ENCODE data around the gene ELF1. TPM values are rescaled to one million over a fixed set of nuclear protein-coding genes. Genes with fewer than 3 reads are reported as not detected.

ELF1 gene
- total and polyA plus RNA-seq, 10 of the 15 experiments (the other 5 are each of a cell fraction or from before 2014, with no cell fraction given): 43.3 to 97.6 (median 55.7) TPM

DNA sequence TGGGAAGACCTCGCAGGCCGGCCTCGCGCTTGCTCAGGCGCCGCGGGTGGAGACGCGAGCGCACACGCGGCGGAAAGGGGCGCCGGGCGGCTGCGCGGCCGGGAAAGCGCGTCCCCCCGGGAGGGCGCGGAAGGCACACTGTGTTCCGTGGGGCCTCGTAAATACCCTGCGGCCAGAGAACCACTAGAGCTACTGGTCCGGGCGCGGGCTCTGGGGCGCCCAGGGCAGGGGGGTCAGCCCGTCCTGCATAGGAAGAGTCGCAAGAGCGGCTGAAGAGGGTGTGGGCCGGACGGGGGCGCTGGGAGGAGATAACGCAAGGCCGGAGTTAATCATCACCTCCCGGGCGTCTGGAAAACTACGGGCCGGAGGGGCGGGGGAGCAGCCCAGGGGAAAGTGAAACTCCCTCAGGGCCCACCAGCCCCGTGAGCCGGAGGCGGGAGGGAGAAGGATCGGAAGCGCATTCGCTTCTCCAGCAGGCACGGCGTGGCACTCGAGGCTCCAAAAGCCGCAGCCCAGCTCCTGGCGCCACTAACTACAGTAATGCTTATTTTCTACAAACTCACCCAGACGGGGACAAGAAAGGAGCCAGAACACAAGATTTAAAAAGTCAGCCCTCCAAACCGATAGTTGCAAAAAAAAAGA, 41.1 kb upstream of the ELF1 start:
- peak overlapping the region; percentile 96 for H3K27ac ChIP-seq (ENCODE audit: control insufficient read depth, insufficient read depth)
- ChIA-PET POLR2A (interaction anchor here (0.5 to 4.3 kb wide), 12 partner anchors 42 to 89 kb away, joined by 3 to 23 read pairs (median 4); partner anchors contain the start of gene ELF1), CTCF (interaction anchor here (0.7 to 5.2 kb wide), 18 partner anchors 11 to 162 kb away, joined by 3 to 32 read pairs (median 4); partner anchors contain the start of gene ELF1), RAD21 (ENCODE audit: unreplicated experiment) (interaction anchor here (0.8 to 9.9 kb wide), 14 partner anchors 23 to 593 kb away, joined by 3 to 172 read pairs (median 4); partner anchors contain the start of gene ELF1), SMC1A (ENCODE audit: uncharacterized antibody, unreplicated experiment) (interaction anchor here (1.0 to 3.0 kb wide), 16 partner anchors 30 to 172 kb away, joined by 3 to 14 read pairs (median 5); no protein-coding TSS in a partner anchor)
- no peaks in the 10 kb centered on the region for H4K20me1 ChIP-seq (ENCODE audit: control insufficient read depth, insufficient read depth)
- peaks cover 81% of the 10 kb centered on the region for H3K79me2 ChIP-seq (ENCODE audit: control insufficient read depth, insufficient read depth, low read length)
- ATAC-seq: peak; percentile 67
- H3K4me3 ChIP-seq: peak overlapping the region; percentile 94
- H2AFZ ChIP-seq (ENCODE audit: control insufficient read depth, low read depth, low read length): peak overlapping the region; percentile 40
- in situ Hi-C loops (cut with MboI): no loop called here
- peak overlapping the region; percentile 94 for H3K9ac ChIP-seq (ENCODE audit: control insufficient read depth, insufficient read depth, low read length)
- peak; percentile 51 for DNase-seq (ENCODE audit: low read depth, low spot score)
- H3K27me3 ChIP-seq (replicated peaks in 1 of 2; ENCODE audit: control insufficient read depth in 2 of 2, insufficient read depth in 2 of 2, low read length in 1 of 2): no peaks in the 10 kb centered on the region
- no peaks in the 10 kb centered on the region for H3K9me3 ChIP-seq (replicated peaks; ENCODE audit: control insufficient read depth, insufficient read depth, low read length)
- TSS peak; percentile 65 for BruUV-seq (replicated peaks)
- H3K4me1 ChIP-seq (ENCODE audit: control insufficient read depth, insufficient read depth, low read length): peaks cover 3% of the 10 kb centered on the region; the same call in 1 of the 2 replicates
- intact Hi-C loops (cut with micrococcal nuclease; ENCODE audit: unreplicated experiment): loop anchor here (2.0 to 5.0 kb wide), 5 partner anchors 41 to 251 kb away; partner anchors contain the start of genes ELF1, KBTBD6 and NAA16
- H3K36me3 ChIP-seq (ENCODE audit: control insufficient read depth in 2 of 2, insufficient read depth in 2 of 2, low read length in 1 of 2): 0 out of 4 replicates have a peak, but pooled peaks cover 0 to 3% of the 10 kb centered on the region in 2 experiments
- peak overlapping the region; percentile 64 for H3K4me2 ChIP-seq (ENCODE audit: control insufficient read depth, insufficient read depth)
- 1% methylated on average over 57 of the region's 57 CpGs for WGBS (ENCODE audit: insufficient coverage, insufficient replicate concordance, low lambda C conversion rate, missing lambda C conversion rate)
- FAIRE-seq: peak; percentile 13
- TF ChIP-seq ZNF207 (IDR thresholded peaks at IDR 0.05; ENCODE audit: borderline replicate concordance) (no peak), KDM1A (IDR thresholded peaks at IDR 0.05; ENCODE audit: borderline replicate concordance) (no peak), HCFC1 (IDR thresholded peaks at IDR 0.05; ENCODE audit: low read length) (no peak), SRF (IDR thresholded peaks at IDR 0.05; ENCODE audit: low read depth in 2 of 2, low read length in 2 of 2) (no peak), TCF7 (IDR thresholded peaks at IDR 0.05; ENCODE audit: borderline replicate concordance) (no peak), SPI1 (IDR thresholded peaks at IDR 0.05; ENCODE audit: borderline replicate concordance, insufficient read depth, low read depth, low read length) (no peak), ZNF622 (IDR thresholded peaks at IDR 0.05) (no peak), POLR2AphosphoS5 (IDR thresholded peaks at IDR 0.05; ENCODE audit: low read length) (no peak), BHLHE40 (IDR thresholded peaks at IDR 0.05; ENCODE audit: borderline replicate concordance in 1 of 2, low read depth in 2 of 2, low read length in 1 of 2) (peak in 1 of 2 experiments; percentile 50; a peak in 2 of 4 replicates), IRF4 (IDR thresholded peaks at IDR 0.05; ENCODE audit: low read depth, low read length) (no peak), ZNF274 (IDR thresholded peaks at IDR 0.05; ENCODE audit: insufficient read depth, insufficient read length) (no peak), PAX5 (IDR thresholded peaks at IDR 0.05; ENCODE audit: borderline replicate concordance, low read depth, low read length) (no peak; the same call in 1 of the 2 replicates), ZNF24 (IDR thresholded peaks at IDR 0.05) (0 out of 2 replicates have a peak, but pooled peaks have one; percentile 7), SUZ12 (IDR thresholded peaks at IDR 0.05; ENCODE audit: unreplicated experiment) (no peak), SMC3 (IDR thresholded peaks at IDR 0.05; ENCODE audit: borderline replicate concordance, low read length) (no peak), ATF7 (IDR thresholded peaks at IDR 0.05; ENCODE audit: low read depth) (peak; percentile 16; the same call in 1 of the 2 replicates), POU2F2 (IDR thresholded peaks at IDR 0.05; ENCODE audit: borderline replicate concordance, low read depth, low read length) (no peak), RAD21 (IDR thresholded peaks at IDR 0.05; ENCODE audit: insufficient read depth, low read depth, low read length) (no peak), NR2C2 (IDR thresholded peaks at IDR 0.05; ENCODE audit: borderline replicate concordance, control insufficient read depth, insufficient read length, low read depth) (no peak)
- TF ChIP-seq, protein P1, sequence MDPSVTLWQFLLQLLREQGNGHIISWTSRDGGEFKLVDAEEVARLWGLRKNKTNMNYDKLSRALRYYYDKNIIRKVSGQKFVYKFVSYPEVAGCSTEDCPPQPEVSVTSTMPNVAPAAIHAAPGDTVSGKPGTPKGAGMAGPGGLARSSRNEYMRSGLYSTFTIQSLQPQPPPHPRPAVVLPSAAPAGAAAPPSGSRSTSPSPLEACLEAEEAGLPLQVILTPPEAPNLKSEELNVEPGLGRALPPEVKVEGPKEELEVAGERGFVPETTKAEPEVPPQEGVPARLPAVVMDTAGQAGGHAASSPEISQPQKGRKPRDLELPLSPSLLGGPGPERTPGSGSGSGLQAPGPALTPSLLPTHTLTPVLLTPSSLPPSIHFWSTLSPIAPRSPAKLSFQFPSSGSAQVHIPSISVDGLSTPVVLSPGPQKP (IDR thresholded peaks at IDR 0.05; ENCODE audit: low read depth, low read length): no peak
- TF ChIP-seq, protein P2, sequence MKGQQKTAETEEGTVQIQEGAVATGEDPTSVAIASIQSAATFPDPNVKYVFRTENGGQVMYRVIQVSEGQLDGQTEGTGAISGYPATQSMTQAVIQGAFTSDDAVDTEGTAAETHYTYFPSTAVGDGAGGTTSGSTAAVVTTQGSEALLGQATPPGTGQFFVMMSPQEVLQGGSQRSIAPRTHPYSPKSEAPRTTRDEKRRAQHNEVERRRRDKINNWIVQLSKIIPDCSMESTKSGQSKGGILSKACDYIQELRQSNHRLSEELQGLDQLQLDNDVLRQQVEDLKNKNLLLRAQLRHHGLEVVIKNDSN (IDR thresholded peaks at IDR 0.05; ENCODE audit: borderline replicate concordance, extremely low read length, insufficient read depth, low read depth, low read length): no peak
- TF ChIP-seq, protein P3, sequence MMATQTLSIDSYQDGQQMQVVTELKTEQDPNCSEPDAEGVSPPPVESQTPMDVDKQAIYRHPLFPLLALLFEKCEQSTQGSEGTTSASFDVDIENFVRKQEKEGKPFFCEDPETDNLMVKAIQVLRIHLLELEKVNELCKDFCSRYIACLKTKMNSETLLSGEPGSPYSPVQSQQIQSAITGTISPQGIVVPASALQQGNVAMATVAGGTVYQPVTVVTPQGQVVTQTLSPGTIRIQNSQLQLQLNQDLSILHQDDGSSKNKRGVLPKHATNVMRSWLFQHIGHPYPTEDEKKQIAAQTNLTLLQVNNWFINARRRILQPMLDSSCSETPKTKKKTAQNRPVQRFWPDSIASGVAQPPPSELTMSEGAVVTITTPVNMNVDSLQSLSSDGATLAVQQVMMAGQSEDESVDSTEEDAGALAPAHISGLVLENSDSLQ (IDR thresholded peaks at IDR 0.05): no peak
